GM12878 (cell line): ENCODE measurements around the gene DIO3. TPM values are rescaled to one million over a fixed set of nuclear protein-coding genes. Genes with fewer than 3 reads are reported as not detected.

Experiments
- ATAC-seq: fragments of 200-7000 bp; cut with Tn5 transposase; 3 replicates; pipeline ENCODE4 v1.9.1; 2020; ENCODE audit warnings: mild to moderate bottlenecking, moderate library complexity
- BruUV-seq: library from RNA; stranded (reverse); fragments of 400-500 nt; replicated peaks from 2 replicates; lab custom pipeline; 2021; lab: Mats Ljungman, UMichigan
- CTCF ChIA-PET: fragments of 300-600 bp; sonication (Branson Sonifier 250); formaldehyde crosslinking; extraction: SDS; loops from one replicate; lab custom pipeline; 2021; ENCODE audit warnings: inconsistent platforms; lab: Yijun Ruan, JAX
- POLR2A ChIA-PET: fragments of 350-600 bp; formaldehyde crosslinking; extraction: SDS; loops from one replicate; lab custom pipeline; 2021; ENCODE audit warnings: inconsistent platforms; lab: Charles Lee
- RAD21 ChIA-PET: fragments of 300-600 bp; sonication (Branson Sonifier 250); formaldehyde crosslinking; loops from one replicate; lab custom pipeline; 2023; ENCODE audit warnings: antibody characterized with exemption; ENCODE audit not compliant: unreplicated experiment; lab: Charles Lee
- SMC1A ChIA-PET: fragments of 300-600 bp; sonication (Branson Sonifier 250); formaldehyde crosslinking; loops from one replicate; lab custom pipeline; 2023; ENCODE audit not compliant: unreplicated experiment, uncharacterized antibody; lab: Charles Lee
- DNase-seq: peaks from one replicate; pipeline ENCODE4 v3.0.0-alpha.2; 2011; ENCODE audit warnings: low read depth, low spot score
- FAIRE-seq: peaks from 3 replicates; lab custom pipeline; 2011; peaks lifted over from hg19 to GRCh38; lab: Jason Lieb, UNC
- H2AFZ ChIP-seq: 2 replicates; pipeline ENCODE4 v1.6.0; 2011; ENCODE audit warnings: low read depth, low read length, control low read depth; ENCODE audit not compliant: control insufficient read depth
- H3K27ac ChIP-seq: 2 replicates; pipeline ENCODE4 v1.5.1; 2011; ENCODE audit warnings: control low read depth; ENCODE audit not compliant: control insufficient read depth, insufficient read depth
- H3K27me3 ChIP-seq, 2 experiments: replicated peaks in 1 of 2; 2 replicates each; pipeline versions ENCODE4 v1.6.0 to v1.6.1; 2011; ENCODE audit warnings: low read length in 1 of 2; ENCODE audit not compliant: control insufficient read depth in 2 of 2, insufficient read depth in 2 of 2
- H3K36me3 ChIP-seq, 2 experiments: 2 replicates each; pipeline ENCODE4 v1.5.1; 2011; ENCODE audit warnings: low read length in 1 of 2; ENCODE audit not compliant: control insufficient read depth in 2 of 2, insufficient read depth in 2 of 2
- H3K4me1 ChIP-seq: 2 replicates; pipeline ENCODE4 v1.6.1; 2011; ENCODE audit warnings: mild to moderate bottlenecking, low read length, moderate library complexity, mixed read lengths; ENCODE audit not compliant: control insufficient read depth, insufficient read depth
- H3K4me2 ChIP-seq: 2 replicates; pipeline ENCODE4 v1.6.0; 2011; ENCODE audit warnings: control low read depth; ENCODE audit not compliant: control insufficient read depth, insufficient read depth
- H3K4me3 ChIP-seq: fragments of 200-600 bp; sonication (generic); 2 replicates; pipeline ENCODE4 v1.5.1; 2016
- H3K79me2 ChIP-seq: 2 replicates; pipeline ENCODE4 v1.6.0; 2011; ENCODE audit warnings: low read length; ENCODE audit not compliant: control insufficient read depth, insufficient read depth
- H3K9ac ChIP-seq: 2 replicates; pipeline ENCODE4 v1.8.0; 2011; ENCODE audit warnings: low read length, control low read depth, mixed read lengths; ENCODE audit not compliant: control insufficient read depth, insufficient read depth
- H3K9me3 ChIP-seq: replicated peaks from 3 replicates; pipeline ENCODE4 v1.5.1; 2011; ENCODE audit warnings: mild to moderate bottlenecking, low read length; ENCODE audit not compliant: control insufficient read depth, insufficient read depth
- H4K20me1 ChIP-seq: 2 replicates; pipeline ENCODE4 v1.6.0; 2011; ENCODE audit not compliant: control insufficient read depth, insufficient read depth
- ATF7 ChIP-seq: fragments of 450-650 bp; IDR thresholded peaks from 2 replicates; pipeline ENCODE4 v1.6.1; 2016; ENCODE audit warnings: low read depth, mild to moderate bottlenecking
- CHD2 ChIP-seq: IDR thresholded peaks from 2 replicates; pipeline ENCODE4 v1.6.1; 2011; ENCODE audit warnings: low read depth, low read length, improper control_type of control experiment, borderline replicate concordance
- HDAC2 ChIP-seq: fragments of 200-600 bp; sonication (generic); IDR thresholded peaks from 2 replicates; pipeline ENCODE4 v1.6.1; 2017
- MTA2 ChIP-seq: fragments of 450-650 bp; IDR thresholded peaks from 2 replicates; pipeline ENCODE4 v1.6.1; 2016; ENCODE audit warnings: low read depth, mild to moderate bottlenecking, moderate library complexity
- POLR2AphosphoS2 ChIP-seq: IDR thresholded peaks from 2 replicates; pipeline ENCODE4 v1.6.1; 2011; ENCODE audit warnings: low read depth, mild to moderate bottlenecking, low read length, improper control_type of control experiment, moderate library complexity
- RFX5 ChIP-seq: IDR thresholded peaks from 2 replicates; pipeline ENCODE4 v1.6.1; 2011; ENCODE audit warnings: low read depth, low read length, improper control_type of control experiment
- SUPT20H ChIP-seq: IDR thresholded peaks from 2 replicates; pipeline ENCODE4 v1.6.1; 2011; ENCODE audit warnings: low read depth, mild to moderate bottlenecking, low read length, moderate library complexity, borderline replicate concordance; ENCODE audit not compliant: control insufficient read depth
- ZZZ3 ChIP-seq: IDR thresholded peaks from 2 replicates; pipeline ENCODE4 v1.6.1; 2011; ENCODE audit warnings: low read depth; ENCODE audit not compliant: control insufficient read depth, insufficient read length
- WGBS: methylation state at CpG from one replicate; pipeline ENCODE4 v1.1.6; 2016; ENCODE audit warnings: low lambda C conversion rate; ENCODE audit not compliant: insufficient replicate concordance, insufficient coverage; ENCODE audit errors: missing lambda C conversion rate; 5-methylcytosine and 5-hydroxymethylcytosine counted together
- in situ Hi-C: fragments of 300-500 bp; cut with MboI; formaldehyde crosslinking; loops from 9 replicates; pipeline ENCODE4 v1.14.3; 2018; ENCODE audit warnings: mixed read lengths
- intact Hi-C: fragments of 100-400 bp; cut with micrococcal nuclease; formaldehyde crosslinking; loops from one replicate; pipeline ENCODE4 v1.14.2; 2022; ENCODE audit not compliant: unreplicated experiment
- polyA plus RNA-seq, 11 experiments: library from polyadenylated mRNA; depleted of rRNA in 4 of 11; unstranded in 6 of 11; stranded (reverse) in 5 of 11; fragments of >200 nt; fragmentation: Nextera tagmentation in 4 of 11; fragmentation: Illumina TruSeq in 1 of 11; extraction: Ambion mirVana in 4 of 11; extraction: Trizol in 1 of 11; gene quantifications; 1 replicate in 1 of 11; 2 replicates in 10 of 11; pipeline versions ENCODE4 v1.2.1 to v1.2.3, GENCODE V29; 2011 to 2016; ENCODE audit warnings: inconsistent platforms in 2 of 11, missing spikeins in 2 of 11, low read depth in 1 of 11
- total RNA-seq, 4 experiments: library from RNA; depleted of rRNA in 3 of 4; stranded (reverse); fragments of >200 nt in 3 of 4; fragmentation: Illumina TruSeq in 1 of 4; extraction: Trizol in 1 of 4; gene quantifications; 2 replicates each; pipeline versions ENCODE4 v1.2.1 to v1.2.3, GENCODE V29; 2013 to 2021
- TF ChIP-seq, protein P1 (sequence below): IDR thresholded peaks from 2 replicates; pipeline ENCODE4 v1.6.1; 2011; ENCODE audit warnings: low read depth, mild to moderate bottlenecking, low read length, moderate library complexity, borderline replicate concordance; ENCODE audit errors: extremely low read depth
- TF ChIP-seq, protein P2 (sequence below): IDR thresholded peaks from 2 replicates; pipeline ENCODE4 v1.6.1; 2012; ENCODE audit warnings: improper control_type of control experiment, low read depth, low read length; ENCODE audit not compliant: insufficient replicate concordance

The DIO3 gene
- total and polyA plus RNA-seq, 10 of the 15 experiments (the other 5 are each of a cell fraction or from before 2014, with no cell fraction given): not detected

DNA sequence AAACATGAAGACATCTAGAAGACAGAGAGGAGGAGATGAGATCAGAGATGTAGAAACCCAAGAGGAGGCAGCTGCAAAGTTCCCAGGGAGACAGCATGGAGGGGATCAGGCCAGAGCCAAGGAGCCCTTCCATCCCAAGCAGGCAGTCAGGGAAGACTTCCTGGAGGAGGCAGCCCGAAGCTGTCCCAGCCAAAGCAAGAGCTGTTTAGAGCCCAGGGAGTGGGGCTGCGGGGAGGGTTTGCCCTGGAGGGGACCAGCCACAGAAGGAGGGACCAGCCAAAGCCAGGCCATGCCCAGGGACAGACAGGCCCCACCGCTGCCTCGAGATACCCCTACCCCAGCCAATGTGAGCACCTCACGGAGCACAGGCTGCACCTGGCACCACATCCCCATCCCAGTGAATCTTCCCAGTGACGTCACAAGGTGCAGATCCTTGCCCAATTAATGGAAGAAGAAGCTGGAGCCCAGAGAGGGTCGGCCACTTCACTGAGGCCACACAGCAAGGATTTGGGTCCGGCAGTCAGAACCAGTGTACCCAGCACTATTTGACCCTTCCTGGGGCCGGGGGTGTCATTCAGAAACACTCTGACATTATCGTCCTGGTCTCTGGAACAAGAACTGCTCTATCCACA is 14.1 kb upstream of the DIO3 start:
- no peak overlapping the region for H3K9ac ChIP-seq
- BruUV-seq: no TSS peak
- no peak overlapping the region for H3K27ac ChIP-seq
- no peak for DNase-seq
- 29% methylated on average over 10 of the region's 10 CpGs for whole genome bisulfite sequencing
- no peaks in the 10 kb centered on the region; a peak in 1 of 4 replicates for H3K36me3 ChIP-seq
- CTCF ChIA-PET: no interaction called here
- TF ChIP-seq SUPT20H (no peak), CHD2 (no peak), ZZZ3 (no peak)
- TF ChIP-seq, all 136 proteins: peak for 0
- no peaks in the 10 kb centered on the region; the same call in 2 of the 3 replicates for H3K9me3 ChIP-seq
- ChIA-PET RAD21 (no interaction called here), SMC1A (no interaction called here), POLR2A (no interaction called here)
- intact Hi-C loops (no loop called here), in situ Hi-C loops (no loop called here)
- H3K4me2 ChIP-seq: no peak overlapping the region
- H3K4me1 ChIP-seq: no peaks in the 10 kb centered on the region
- FAIRE-seq: no peak
- no peak overlapping the region for H2AFZ ChIP-seq
- H3K4me3 ChIP-seq: no peak overlapping the region
- no peaks in the 10 kb centered on the region for H3K27me3 ChIP-seq
- H3K79me2 ChIP-seq: no peaks in the 10 kb centered on the region
- ATAC-seq: no peak
- no peaks in the 10 kb centered on the region for H4K20me1 ChIP-seq

DNA sequence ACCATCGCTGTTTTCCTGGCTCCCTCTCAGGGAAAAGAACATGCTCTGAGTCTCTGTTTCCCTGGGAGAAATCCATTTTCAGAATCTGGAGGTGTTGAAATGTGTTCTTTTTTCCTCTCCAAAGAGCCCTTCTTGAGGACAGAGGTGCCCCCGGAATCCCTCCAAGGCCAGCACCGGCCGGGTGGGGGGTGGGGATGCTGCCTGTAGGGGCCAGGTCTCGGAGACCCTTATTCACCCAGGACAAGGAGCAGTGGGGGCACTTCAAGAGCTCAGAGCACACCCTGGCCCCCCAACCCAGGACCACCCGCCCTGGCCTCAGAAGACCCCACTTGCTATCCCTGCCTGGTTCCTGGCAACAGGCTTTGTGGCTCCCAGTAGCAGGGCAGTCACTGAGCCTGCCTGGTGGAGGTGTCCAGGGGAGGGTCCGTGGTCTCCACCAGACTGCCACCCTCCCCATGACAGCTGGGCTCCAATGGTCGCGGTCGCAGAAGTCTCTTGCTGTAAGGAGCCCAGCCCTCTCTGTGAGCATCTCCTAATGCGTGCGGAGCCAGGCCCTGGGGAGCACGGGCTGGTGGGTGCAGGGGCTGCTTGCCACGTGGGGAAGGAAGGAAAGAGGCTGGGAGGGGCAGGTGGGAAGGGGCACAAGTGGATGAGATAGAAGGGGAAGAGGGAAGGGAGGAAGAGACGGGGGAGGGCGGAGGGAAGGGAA is 13.2 kb upstream of the DIO3 start:
- Histone ChIP-seq H3K4me1 (no peaks in the 10 kb centered on the region), H4K20me1 (no peaks in the 10 kb centered on the region), H3K27ac (no peak overlapping the region), H3K4me2 (no peak overlapping the region), H3K9ac (no peak overlapping the region), H3K36me3 (no peaks in the 10 kb centered on the region; a peak in 1 of 4 replicates), H2AFZ (no peak overlapping the region), H3K9me3 (no peaks in the 10 kb centered on the region; the same call in 2 of the 3 replicates), H3K27me3 (no peaks in the 10 kb centered on the region), H3K4me3 (no peak overlapping the region), H3K79me2 (no peaks in the 10 kb centered on the region)
- WGBS: 52% methylated on average over 10 of the region's 16 CpGs
- ChIA-PET CTCF (no interaction called here), SMC1A (no interaction called here), POLR2A (no interaction called here), RAD21 (no interaction called here)
- ATAC-seq: no peak
- BruUV-seq: no TSS peak
- intact Hi-C loops (no loop called here), in situ Hi-C loops (no loop called here)
- no peak for DNase-seq
- no peak for FAIRE-seq
- TF ChIP-seq, protein P1, sequence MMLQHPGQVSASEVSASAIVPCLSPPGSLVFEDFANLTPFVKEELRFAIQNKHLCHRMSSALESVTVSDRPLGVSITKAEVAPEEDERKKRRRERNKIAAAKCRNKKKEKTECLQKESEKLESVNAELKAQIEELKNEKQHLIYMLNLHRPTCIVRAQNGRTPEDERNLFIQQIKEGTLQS: no peak
- TF ChIP-seq HDAC2: no peak
- TF ChIP-seq RFX5: no peak
- TF ChIP-seq POLR2AphosphoS2: no peak
- TF ChIP-seq, protein P2, sequence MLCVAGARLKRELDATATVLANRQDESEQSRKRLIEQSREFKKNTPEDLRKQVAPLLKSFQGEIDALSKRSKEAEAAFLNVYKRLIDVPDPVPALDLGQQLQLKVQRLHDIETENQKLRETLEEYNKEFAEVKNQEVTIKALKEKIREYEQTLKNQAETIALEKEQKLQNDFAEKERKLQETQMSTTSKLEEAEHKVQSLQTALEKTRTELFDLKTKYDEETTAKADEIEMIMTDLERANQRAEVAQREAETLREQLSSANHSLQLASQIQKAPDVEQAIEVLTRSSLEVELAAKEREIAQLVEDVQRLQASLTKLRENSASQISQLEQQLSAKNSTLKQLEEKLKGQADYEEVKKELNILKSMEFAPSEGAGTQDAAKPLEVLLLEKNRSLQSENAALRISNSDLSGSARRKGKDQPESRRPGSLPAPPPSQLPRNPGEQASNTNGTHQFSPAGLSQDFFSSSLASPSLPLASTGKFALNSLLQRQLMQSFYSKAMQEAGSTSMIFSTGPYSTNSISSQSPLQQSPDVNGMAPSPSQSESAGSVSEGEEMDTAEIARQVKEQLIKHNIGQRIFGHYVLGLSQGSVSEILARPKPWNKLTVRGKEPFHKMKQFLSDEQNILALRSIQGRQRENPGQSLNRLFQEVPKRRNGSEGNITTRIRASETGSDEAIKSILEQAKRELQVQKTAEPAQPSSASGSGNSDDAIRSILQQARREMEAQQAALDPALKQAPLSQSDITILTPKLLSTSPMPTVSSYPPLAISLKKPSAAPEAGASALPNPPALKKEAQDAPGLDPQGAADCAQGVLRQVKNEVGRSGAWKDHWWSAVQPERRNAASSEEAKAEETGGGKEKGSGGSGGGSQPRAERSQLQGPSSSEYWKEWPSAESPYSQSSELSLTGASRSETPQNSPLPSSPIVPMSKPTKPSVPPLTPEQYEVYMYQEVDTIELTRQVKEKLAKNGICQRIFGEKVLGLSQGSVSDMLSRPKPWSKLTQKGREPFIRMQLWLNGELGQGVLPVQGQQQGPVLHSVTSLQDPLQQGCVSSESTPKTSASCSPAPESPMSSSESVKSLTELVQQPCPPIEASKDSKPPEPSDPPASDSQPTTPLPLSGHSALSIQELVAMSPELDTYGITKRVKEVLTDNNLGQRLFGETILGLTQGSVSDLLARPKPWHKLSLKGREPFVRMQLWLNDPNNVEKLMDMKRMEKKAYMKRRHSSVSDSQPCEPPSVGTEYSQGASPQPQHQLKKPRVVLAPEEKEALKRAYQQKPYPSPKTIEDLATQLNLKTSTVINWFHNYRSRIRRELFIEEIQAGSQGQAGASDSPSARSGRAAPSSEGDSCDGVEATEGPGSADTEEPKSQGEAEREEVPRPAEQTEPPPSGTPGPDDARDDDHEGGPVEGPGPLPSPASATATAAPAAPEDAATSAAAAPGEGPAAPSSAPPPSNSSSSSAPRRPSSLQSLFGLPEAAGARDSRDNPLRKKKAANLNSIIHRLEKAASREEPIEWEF: no peak
- no peak for TF ChIP-seq MTA2
- no peak for TF ChIP-seq ATF7
